GM18499 (cell line): Measurements from ENCODE around the gene CHN1.

ENCODE experiments used
- ATAC-seq: cut with Tn5 transposase; IDR thresholded peaks from one replicate; pipeline ENCODE4 v1.9.1; 2021; ENCODE audit warnings: moderate number of reproducible peaks; ENCODE audit not compliant: insufficient read depth, unreplicated experiment

CHN1 gene

DNA sequence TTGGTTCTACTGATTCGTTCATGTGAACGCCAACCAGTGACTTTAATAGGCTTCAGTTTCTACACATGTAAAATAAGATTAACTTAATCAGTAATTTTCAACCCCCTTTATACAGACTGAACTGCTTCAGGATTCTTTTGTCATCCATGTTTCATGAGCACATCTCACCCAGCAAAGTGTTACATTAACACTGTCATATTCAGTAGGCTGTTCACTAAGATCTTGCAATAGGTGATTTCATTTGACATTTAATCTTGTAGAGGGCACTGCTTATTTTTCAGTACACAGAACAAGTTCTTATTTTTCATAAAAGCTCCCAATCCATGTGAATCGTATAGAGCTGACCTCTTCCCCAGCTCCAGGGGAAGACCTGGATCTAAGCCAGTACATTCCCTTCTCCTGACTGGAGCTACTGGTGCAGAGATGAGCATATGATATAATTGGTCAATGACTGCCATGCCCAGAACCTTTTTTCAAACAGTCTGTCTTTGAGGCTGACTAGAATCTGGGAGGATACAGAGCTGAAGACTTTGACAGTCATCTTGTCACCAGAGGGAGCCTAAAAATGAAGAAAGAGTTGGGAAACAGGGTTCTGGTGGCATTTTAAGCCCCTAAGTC is 168.7 kb downstream of the CHN1 start:
- no peak for ATAC-seq

DNA sequence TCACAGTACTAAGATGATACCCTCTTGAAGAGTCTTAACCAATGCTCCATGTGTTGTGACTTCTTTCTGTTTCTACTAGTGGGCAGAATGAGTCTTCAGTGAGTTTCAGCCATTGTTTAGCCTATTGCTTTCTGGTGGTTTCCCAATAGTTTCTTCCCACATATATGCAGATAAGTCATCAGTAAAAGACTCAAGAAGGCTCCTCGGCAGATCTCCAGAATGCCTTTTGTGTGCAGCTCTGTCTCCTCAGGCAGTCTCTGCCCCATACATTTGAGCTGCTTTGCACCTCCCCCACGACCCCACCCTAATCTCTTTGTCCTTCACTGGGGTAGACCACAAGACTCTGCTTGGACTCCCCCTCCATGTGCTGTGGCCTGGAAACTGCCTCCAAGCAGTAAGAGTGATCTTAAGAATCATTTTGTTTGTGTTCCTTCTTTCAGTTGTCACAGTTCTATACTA is 169.4 kb downstream of the CHN1 start:
- peak; percentile 53 for ATAC-seq

DNA sequence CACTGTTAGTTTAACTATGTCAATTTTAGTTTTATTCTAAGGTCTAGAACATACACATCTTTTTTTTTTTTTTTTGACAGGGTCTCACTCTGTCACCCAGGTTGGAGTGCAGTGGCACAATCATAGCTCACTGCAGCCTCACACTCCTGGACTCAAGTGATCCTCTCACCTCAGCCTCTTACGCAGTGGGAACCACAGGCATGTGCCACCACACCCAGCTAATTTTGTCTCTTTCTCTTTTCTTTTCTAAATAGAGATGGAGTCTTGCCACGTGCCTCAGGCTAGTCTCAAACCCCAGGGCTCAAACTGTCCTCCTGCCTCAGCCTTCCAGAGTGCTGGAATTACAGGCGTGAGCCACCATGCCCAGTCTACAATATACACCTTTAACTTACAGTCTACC is 171.4 kb downstream of the CHN1 start:
- no peak for ATAC-seq

- no peak for ATAC-seq
Observed at GRCh38 chr2:174830561-174830960, 174.6 kb downstream of the CHN1 start.

DNA sequence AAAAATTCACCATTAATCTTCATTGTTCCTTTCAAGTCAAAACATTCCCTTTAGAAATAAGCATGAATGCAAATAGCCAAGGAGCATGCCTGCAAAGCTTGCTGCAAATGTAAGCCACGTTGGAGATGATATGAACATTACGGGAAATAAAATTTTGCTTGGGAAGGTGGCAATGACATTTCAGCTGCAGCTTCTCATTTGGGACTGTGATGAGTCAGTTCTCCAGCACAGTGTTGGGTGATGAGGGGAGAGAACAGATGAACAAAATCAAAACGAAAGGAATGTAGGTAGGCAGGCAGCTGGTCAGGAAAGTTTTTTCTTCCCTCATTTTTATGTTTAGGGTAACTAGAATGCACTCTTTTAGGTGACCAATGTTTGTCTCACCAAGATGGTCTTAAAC is 175.6 kb downstream of the CHN1 start:
- no peak for ATAC-seq

DNA sequence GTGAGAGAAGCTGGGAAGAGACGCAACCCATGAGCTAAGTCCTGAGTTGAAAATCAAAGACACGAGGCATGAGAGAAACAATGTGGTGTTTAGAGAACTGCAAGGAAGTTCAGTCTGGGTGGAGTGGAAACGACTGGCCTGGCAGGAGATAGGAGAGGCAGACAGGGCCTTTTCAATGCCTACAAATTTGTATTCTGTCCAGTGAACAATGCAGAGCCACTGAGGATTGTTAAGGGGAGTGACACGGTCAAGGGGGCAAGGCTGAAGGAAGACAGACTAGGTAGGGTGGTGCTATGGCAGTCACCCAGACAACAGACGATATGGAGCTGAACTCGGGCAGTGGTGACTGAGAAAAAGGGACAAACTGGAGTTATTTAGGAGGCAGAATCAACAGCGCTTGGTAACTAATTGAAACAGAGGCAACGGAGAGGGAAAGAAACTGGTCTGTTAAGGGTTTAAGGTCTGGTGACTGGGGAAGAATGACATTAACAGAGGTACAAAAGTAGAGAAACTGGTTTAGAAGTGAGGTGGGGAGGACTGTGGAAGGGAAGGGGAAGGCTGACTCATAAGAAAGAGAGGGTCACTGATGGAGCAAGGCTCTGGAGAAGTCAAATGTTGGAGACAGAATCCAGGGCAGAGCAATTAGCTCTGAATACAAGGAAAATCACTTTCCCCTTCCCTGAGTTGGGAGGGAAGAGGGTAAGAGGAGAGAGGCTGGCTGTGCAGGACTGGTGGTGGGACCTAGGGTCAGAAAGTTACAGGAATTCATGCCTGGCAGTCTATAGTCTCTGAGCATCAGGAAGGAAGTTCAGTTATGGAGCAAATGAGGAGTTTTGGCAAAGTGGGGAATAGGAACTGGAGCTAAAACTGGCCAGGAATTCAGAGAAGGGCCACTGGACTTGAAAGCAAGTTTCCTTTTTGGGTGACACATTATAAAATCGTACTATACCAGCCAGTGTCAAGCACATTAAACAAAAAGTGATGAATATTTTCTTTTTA is 177.5 kb downstream of the CHN1 start:
- no peak for ATAC-seq

DNA sequence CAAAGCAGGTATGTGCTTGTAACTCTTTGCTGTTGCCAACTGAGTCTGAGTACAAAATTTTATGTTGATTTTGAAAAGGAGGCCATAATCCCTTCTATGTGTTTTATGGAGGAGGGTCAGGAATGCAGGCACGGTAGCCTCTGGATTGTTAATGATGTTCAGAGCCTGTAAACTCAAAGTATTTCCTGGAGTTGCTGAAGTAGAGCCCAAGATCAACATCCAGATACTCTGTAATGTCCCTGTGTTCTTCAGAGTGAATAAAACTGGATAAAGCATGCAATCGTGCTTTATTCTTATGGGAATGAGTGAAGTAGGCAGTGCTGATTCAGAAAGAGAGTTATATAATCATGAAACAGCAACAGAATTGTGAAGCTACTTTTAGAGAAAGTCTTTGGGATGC is 179.1 kb downstream of the CHN1 start:
- no peak for ATAC-seq

DNA sequence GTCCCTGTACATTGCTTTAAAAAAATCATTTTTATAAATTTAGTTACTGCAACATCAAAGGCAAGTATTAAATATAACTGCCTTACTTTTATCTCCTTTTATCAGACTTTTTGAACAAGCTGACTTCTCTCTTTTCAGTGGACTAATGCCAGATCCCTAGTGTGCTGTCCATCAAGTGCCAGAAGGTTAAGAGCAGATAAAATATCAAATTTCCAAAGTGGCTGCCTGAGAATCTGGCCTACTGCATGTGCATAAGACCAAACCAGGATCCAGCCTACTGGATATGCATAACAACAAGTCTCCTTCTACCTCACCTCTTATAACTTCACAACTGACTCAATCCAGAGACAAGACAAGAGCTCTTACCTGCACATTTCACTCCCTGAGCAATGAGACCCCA is 181.1 kb downstream of the CHN1 start:
- no peak for ATAC-seq

- no peak for ATAC-seq
Observed at GRCh38 chr2:174821628-174822027, 183.6 kb downstream of the CHN1 start.

DNA sequence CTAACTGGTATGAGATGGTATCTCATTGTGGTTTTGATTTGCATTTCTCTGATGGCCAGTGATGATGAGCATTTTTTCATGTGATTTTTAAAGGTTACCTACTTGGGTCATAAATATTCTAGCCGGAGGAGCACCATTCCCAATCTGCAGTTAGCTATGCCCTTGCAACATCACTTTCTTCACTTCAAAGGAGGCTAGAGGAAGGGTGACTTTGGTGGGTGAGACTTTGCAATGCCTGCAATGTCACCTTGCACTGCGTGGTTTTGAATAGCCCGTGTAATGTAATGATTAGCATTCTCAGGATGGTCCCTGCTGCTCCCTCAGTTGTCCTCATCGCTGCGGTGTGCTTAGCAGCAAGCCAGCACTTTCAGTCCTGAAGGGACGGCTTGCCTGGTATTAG is 184.8 kb downstream of the CHN1 start:
- ATAC-seq, result no peak

DNA sequence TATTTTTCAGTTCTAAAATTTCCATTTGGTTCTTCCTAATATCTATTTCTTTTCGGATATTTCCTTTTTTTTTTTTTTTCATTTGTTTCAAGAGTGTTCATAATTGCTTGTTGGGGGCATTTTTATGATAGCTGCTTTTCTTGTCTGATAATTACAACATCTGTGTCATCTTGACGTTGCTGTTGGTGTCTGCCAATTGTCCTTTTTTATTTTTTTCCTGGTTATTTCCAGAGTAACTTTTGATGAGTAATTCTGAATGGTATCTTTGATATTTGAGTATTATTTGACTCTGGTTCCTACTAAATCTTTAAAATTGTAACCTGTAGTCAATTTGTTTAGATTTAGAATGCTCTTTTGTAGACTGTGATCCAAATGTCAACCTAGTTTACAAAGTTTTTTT is 189.7 kb downstream of the CHN1 start:
- no peak for ATAC-seq

DNA sequence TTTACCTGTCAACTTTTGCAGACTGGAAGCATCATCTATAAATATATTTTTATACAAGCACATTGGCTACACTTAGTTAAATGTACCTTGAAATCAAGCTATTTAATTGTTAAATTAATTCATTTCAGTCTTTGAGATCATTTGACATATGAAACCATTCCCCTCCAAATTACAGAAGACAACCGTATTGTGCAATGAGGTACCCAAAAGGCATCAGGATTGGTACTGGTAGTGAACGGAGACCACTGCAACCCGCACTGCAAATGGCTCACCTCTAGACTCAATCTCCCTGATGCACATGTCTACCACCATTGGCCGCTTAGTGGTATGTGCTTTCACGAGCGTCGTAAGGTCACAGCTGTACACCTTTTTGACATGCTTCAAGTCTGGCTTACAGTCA is 193.1 kb downstream of the CHN1 start:
- no peak for ATAC-seq

DNA sequence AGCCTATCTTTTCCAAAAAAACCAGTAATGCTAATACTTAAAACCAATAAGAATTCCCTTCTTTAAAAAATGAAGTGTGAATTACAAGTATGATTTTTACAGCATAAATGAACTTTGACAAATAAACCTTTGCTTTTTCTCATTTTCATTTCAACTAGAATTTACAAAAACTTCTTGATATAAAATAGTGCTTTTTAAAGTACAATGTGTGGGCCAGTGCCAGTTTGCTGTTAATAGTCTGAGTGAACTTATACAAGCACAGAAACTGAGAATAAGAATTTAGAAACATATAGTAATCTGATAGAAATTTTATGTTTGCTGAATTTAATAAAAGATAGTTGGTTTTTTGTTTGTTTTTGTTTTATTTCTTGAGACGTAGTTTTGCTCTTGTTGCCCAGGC is 197.2 kb downstream of the CHN1 start:
- no peak for ATAC-seq

GRCh38 chr2:174805803-174806202 is 199.4 kb downstream of the CHN1 start:
- ATAC-seq, result no peak

DNA sequence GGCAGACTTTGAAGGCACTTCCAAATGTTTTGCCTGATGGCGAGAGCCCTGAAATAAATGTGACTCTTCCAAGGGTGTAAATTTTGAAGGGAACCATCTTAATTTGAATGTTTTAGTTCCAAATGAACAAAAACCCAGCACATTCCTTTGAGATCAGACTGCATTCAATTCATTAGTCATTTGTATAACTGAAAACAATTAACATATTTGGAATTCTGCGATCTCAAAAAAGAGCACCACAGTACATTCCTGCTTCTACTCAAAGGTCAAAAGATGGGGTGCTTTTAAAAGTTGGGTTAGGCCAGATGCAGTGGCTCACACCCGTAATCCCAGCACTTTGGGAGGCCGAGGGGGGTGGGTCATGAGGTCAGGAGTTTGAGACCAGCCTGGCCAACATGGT is 202.7 kb downstream of the CHN1 start:
- ATAC-seq, result no peak

- ATAC-seq, result no peak
Observed at GRCh38 chr2:174800436-174801205, 204.6 kb downstream of the CHN1 start.

DNA sequence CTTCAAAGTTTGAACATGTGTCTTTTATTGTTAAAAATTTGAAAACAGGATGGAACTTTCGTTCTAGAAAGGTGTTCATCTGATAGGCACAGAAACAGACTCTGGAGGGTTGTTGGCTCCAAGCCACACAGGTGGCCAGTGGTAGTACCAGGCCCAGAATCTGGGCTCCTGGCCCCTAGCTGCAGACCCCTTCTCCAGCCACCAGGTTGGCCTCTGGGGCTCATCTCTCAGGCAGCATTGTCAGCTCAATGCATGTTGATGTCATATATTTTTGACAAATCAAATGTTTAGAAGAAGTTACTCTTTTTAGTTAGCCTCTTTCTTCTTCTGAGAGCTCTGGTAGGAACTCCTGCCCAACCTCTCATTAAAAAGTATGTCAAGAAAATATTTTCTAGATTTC is 206.4 kb downstream of the CHN1 start:
- no peak for ATAC-seq

- ATAC-seq, result no peak
Observed at GRCh38 chr2:174797781-174798276, 207.4 kb downstream of the CHN1 start.

DNA sequence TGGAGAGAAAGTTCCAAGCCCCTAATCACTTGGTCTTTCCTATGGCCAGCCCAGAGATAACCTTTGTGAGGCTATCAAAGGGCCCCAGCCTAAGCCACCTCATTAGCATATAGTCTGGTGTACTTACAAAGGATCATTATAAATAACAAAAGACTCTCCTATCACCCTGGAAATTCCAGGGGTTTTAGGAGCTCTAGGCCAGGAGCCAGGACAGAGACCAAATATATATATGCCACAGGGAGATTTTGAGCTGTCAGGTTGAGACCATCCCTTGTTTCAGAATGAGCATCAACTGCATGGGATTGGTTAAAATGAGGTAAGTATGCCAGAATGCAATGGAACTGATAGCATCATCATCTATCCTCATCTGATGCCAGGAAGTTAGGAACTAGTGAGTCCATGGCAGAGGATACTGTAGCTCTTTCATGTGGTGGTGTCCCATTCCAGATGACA is 208.8 kb downstream of the CHN1 start:
- ATAC-seq, result no peak

DNA sequence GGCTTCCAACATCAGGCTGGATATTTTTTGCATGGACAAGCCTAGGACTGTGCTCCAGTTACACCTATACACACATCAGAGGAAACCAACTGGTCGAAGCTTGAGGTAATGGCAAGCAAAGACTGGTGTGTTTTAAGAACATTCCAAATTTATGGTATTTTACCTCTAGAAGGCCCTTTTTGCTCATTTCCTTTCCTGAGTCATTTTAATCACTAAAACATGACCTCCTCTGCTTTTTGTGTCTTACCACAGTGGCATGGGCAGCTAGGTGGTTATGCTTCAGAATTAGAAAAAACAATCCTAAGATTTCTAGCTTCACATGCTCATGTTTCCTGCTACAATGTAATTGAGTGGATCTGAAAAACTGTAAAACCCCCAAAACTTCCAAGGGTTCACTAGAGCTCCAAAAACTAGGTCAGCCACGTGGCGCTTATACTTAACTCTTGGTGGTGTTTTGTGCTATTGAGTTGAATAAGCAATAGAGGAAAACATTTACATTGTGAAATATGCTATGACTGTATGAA is 210.3 kb downstream of the CHN1 start:
- no peak for ATAC-seq
